Epithelial cell of proximal tubule (primary cell): ENCODE data around the gene NAV2. TPM values are rescaled to one million over a fixed set of nuclear protein-coding genes. Genes with fewer than 3 reads are reported as not detected.

Source experiments
- DNase-seq: peaks from one replicate; pipeline ENCODE4 v3.0.0-alpha.2; 2011; ENCODE audit warnings: low read depth
- H3K4me3 ChIP-seq: 2 replicates; pipeline ENCODE4 v1.5.1; 2011; ENCODE audit warnings: low read depth, mild to moderate bottlenecking, low read length
- total RNA-seq: library from RNA; depleted of rRNA; stranded (reverse); fragments of >200 nt; gene quantifications from 2 replicates; pipeline ENCODE4 v1.2.3, GENCODE V29; 2015
- TF ChIP-seq, protein P1 (sequence below): conservative IDR thresholded peaks from 2 replicates; pipeline ENCODE4 v1.5.1; 2012; ENCODE audit warnings: low read depth, mild to moderate bottlenecking, low read length

Gene NAV2
- total RNA-seq, 1 donor from 2014 or later = 19.0 TPM

DNA sequence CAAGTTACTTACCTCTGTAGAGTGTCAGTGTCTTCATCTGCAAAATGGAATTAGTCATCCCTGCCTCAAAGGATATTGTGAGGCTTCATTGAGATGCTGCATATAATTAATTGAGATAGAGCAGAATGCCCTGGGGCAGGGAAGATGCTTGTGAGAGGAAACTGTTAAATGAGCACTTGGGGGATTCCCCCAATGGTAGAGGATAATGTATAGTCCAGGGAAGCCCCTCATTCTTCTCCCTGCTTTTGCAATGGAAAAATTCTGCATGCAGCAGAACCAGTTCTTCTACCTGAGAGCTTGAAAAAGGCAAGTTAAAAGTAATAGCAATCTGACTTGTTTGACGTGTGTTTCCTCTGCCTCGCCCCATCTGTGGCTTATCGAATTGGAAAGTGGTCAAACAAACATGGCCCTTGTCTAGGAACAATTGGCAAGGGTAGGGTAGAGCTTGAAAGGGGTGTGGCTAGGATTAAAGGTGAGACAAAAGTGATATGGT lies 90.9 kb downstream of the NAV2 start:
- no peak for DNase-seq
- H3K4me3 ChIP-seq = no peak overlapping the region
- TF ChIP-seq, protein P1, sequence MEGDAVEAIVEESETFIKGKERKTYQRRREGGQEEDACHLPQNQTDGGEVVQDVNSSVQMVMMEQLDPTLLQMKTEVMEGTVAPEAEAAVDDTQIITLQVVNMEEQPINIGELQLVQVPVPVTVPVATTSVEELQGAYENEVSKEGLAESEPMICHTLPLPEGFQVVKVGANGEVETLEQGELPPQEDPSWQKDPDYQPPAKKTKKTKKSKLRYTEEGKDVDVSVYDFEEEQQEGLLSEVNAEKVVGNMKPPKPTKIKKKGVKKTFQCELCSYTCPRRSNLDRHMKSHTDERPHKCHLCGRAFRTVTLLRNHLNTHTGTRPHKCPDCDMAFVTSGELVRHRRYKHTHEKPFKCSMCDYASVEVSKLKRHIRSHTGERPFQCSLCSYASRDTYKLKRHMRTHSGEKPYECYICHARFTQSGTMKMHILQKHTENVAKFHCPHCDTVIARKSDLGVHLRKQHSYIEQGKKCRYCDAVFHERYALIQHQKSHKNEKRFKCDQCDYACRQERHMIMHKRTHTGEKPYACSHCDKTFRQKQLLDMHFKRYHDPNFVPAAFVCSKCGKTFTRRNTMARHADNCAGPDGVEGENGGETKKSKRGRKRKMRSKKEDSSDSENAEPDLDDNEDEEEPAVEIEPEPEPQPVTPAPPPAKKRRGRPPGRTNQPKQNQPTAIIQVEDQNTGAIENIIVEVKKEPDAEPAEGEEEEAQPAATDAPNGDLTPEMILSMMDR = no peak

GRCh38 chr11:19805376-19805775 lies 92.7 kb downstream of the NAV2 start:
- TF ChIP-seq, protein P1 = no peak
- H3K4me3 ChIP-seq = no peak overlapping the region
- no peak for DNase-seq

DNA sequence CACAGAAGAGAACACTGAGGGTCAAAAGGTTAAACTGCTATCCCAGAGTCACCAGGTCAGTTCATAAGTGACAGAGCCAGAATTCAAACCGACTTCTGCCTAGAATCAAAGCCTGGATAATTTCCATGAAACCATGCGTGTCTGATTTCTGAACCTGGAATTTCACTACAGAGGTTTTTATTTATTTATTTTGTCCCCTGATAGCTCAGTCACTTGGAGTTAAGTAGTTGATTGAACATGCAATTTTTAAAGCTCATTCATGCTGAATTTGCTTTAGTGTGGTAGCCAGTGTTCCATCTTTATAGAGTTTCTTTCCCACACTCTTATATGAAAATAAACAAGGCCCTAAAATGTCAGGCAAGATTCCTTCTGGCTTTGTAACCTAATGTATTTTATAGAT lies 93.2 kb downstream of the NAV2 start:
- no peak overlapping the region for H3K4me3 ChIP-seq
- TF ChIP-seq, protein P1 = no peak
- no peak for DNase-seq

GRCh38 chr11:19806251-19806650 lies 93.6 kb downstream of the NAV2 start:
- no peak for DNase-seq
- H3K4me3 ChIP-seq = no peak overlapping the region
- TF ChIP-seq, protein P1 = no peak

- TF ChIP-seq, protein P1 = peak; percentile 41
- H3K4me3 ChIP-seq = no peak overlapping the region
- no peak for DNase-seq
These were observed 95.7 kb downstream of the NAV2 start for GRCh38 chr11:19808076-19808911.

DNA sequence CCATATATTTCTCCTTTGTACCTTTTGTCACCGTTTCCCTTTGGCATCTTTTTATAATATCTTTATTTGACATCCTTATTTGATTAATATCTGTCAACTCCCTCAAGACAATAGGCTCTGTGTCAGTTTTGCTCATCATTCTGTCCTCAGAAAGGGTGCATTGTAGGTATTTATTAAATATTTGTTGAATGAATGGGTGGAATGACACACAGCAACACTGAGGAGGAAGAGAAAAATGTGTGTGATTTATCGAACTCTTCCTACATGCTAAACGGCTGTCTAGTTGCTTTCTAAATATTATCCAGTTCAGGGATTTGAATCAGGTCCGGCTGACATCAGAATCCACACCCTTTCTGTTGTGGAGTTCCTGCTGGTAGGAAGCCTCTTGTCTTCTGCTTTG lies 98.2 kb downstream of the NAV2 start:
- no peak overlapping the region for H3K4me3 ChIP-seq
- no peak for DNase-seq
- TF ChIP-seq, protein P1 = no peak

- TF ChIP-seq, protein P1 = no peak
- no peak for DNase-seq
- H3K4me3 ChIP-seq = no peak overlapping the region
These were observed 98.7 kb downstream of the NAV2 start for GRCh38 chr11:19811380-19811779.
